ENCODE results near the gene HCAR3. TPM values are rescaled to one million over a fixed set of nuclear protein-coding genes. Genes with fewer than 3 reads are reported as not detected.
"Not testable (repeated sequence)": the region's sequence is repeated elsewhere in the genome, so short reads cannot be mapped to it uniquely, and the experiment has no call there.

Gene HCAR3
- polyA plus RNA-seq, 4 donors = 0.27 to 0.74 (median 0.39) TPM

DNA sequence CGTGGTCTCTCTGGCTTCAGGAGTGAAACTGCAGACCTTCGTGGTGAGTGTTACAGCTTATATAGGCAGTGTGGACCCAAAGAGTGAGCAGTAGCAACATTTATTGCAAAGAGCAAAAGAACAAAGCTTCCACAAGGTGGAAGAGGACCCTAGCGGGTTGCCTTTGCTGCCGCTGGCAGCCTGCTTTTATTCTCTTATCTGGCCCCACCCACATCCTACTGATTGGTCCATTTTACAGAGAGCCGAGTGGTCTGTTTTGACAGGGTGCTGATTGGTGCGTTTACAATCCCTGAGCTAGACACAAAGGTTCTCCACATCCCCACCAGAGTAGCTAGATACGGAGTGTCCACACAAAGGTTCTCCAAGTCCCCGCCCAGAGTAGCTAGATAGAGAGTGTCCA, 40.6 kb downstream of the HCAR3 start:
- DNase-seq (ENCODE audit: low read depth in 4 of 4, low spot score in 3 of 4) = not testable (repeated sequence)

DNA sequence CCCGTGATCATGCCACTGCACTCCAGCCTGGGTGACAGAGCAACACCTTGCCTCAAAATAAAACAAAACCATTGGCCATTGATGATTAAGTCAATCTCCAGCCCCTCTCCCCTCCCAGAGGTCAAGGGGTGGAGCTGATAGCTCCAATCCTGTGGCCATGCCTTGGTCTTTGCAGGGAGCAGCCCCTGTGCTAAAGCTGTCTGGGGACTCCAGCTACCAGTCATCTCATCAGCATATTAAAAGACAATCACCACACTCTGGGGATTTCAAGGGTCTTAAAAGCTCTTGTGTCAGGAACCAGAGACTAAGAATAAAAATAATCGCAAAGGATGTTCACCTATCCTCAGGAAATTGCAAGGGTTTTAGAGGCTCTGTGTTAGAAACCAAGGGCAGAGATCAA, 44.1 kb downstream of the HCAR3 start:
- DNase-seq (ENCODE audit: low read depth in 4 of 4, low spot score in 3 of 4) = no peak

DNA sequence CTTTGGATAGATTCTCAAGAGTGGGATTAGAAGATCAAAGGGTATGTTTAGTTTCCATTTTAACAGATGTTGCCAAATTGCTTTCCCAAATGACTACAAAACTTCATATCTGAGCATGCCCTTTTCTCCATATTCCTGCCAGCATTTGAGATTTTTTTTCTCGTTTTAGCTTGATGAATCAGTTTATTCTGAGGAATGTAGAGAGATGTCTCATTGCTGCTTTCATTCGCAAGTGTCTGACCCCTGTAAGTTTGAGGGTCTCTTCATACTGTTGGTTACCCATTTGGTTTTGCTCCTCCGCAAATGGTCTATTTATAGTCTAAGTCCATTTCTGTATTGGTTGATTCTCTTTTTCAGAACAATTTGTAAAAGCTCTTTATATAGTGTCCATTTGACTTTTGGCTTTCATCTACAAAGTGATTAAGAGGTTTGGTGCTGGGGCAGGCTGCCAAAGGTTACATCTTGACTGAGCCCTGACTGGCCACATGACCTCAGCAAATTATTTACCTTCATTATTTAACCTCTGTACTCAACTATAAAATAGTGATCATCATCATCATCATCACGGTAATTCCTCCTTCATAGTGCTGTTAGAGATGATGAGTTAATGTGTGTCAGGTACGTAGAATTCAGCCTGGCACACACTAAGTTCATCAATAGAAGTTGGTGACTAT, 47.1 kb downstream of the HCAR3 start:
- no peak for DNase-seq (ENCODE audit: low read depth in 4 of 4, low spot score in 3 of 4)

DNA sequence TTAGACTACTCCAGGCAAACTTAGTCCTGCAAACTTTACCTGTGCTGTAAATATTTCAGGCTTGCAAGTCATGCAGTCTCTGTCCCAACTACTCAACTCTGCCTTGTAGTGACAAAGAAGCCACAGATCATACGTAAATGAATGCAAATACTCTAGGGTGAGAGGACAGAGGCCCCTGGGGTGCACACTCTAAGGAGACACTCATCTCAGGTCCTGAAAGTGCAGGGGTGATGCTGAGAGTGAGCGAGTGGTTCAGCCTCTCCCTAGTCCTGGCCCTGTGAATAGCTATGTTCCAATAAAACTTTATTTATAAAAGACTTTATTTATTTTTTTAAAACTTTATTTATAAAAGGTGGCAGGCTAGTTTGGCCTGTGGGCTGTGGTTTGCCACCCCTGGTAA, 48.3 kb downstream of the HCAR3 start:
- DNase-seq (ENCODE audit: low read depth in 4 of 4, low spot score in 3 of 4) = no peak

DNA sequence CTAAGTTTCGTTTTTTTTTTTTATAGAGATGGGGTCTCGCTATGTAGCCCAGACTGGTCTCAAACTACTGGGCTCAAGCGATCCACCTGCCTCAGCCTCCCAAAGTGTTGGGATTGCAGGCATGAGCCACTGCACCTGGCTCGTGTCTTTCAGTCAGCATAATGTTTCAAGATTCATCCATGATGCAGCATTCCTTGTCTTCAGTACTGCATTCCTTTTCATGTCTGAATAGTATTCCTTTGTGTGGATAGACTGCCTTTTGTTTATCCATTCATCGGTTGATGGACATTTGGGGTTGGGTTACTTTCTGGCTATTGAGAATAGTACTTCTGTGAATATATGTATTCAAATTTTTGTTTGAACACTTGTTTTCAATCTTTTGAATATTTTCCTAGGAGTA, 50.9 kb downstream of the HCAR3 start:
- DNase-seq (ENCODE audit: low read depth in 4 of 4, low spot score in 3 of 4) = no peak

DNA sequence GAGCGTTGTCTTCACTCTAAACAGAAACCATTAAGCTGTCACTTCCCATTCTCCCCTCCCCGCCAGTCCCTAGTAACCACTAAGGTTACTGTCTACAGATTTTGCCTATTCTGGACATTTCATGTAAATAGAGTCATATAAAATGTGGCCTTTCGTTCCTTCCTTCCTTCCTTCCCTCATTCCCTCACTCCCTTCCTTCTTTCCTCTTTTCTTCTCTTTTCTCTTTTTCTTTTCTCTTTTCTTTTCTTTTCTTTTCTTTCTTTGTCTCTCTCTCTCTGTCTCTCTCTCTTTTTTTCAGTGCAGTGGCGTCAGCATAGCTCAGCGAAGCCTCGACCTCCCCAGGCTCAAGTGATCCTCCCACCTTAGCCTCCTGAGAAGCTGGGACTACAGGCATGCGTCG, 51.3 kb downstream of the HCAR3 start:
- DNase-seq (ENCODE audit: low read depth in 4 of 4, low spot score in 3 of 4) = no peak

Other genes with a start within 250 kb of the HCAR3 start
- 10 to 100 TPM; 34.1 to 51.8 (median 41.8) TPM for gene ZCCHC8, start 215.9 kb downstream of the HCAR3 start, polyA plus RNA-seq (ENCODE audit: insufficient read length in 4 of 4)
- gene RSRC2, start 189.9 kb downstream of the HCAR3 start, polyA plus RNA-seq (ENCODE audit: insufficient read length in 4 of 4) = 100 to 1,000 TPM; 141 to 222 (median 210) TPM
- gene KNTC1, start 189.6 kb downstream of the HCAR3 start, polyA plus RNA-seq (ENCODE audit: insufficient read length in 4 of 4) = 10 to 100 TPM; 30.8 to 53.9 (median 33.2) TPM
- gene HCAR2, start 13.5 kb downstream of the HCAR3 start, polyA plus RNA-seq (ENCODE audit: insufficient read length in 4 of 4) = under 1 TPM; 0.19 to 0.98 (median 0.49) TPM
- gene HCAR1, start 14.0 kb upstream of the HCAR3 start, polyA plus RNA-seq (ENCODE audit: insufficient read length in 4 of 4) = 1 to 10 TPM; 2.5 to 7.8 (median 3.1) TPM
- 10 to 100 TPM; 76.4 to 94.5 (median 93.6) TPM for gene DENR, start 36.0 kb upstream of the HCAR3 start, polyA plus RNA-seq (ENCODE audit: insufficient read length in 4 of 4)
- gene CCDC62, start 57.8 kb upstream of the HCAR3 start, polyA plus RNA-seq (ENCODE audit: insufficient read length in 4 of 4) = under 1 TPM; 0.32 to 0.83 (median 0.39) TPM
- 100 to 1,000 TPM in 1 of 4 donors, 10 to 100 TPM in 3; 15.6 to 103 (median 60.4) TPM for gene HIP1R, start 118.6 kb upstream of the HCAR3 start, polyA plus RNA-seq (ENCODE audit: insufficient read length in 4 of 4)
- gene VPS37B, start 179.3 kb upstream of the HCAR3 start, polyA plus RNA-seq (ENCODE audit: insufficient read length in 4 of 4) = 10 to 100 TPM; 16.8 to 28.6 (median 23.7) TPM
- gene ABCB9, start 249.7 kb upstream of the HCAR3 start, polyA plus RNA-seq (ENCODE audit: insufficient read length in 4 of 4) = 1 to 10 TPM; 2.6 to 9.8 (median 5.0) TPM

Data from left renal pelvis (tissue), 4 donors.